ENCODE measurements around the gene GALNT17. TPM values are rescaled to one million over a fixed set of nuclear protein-coding genes. Genes with fewer than 3 reads are reported as not detected.

The GALNT17 gene
- total RNA-seq, 1 experiment from 2014 or later, result not detected

DNA sequence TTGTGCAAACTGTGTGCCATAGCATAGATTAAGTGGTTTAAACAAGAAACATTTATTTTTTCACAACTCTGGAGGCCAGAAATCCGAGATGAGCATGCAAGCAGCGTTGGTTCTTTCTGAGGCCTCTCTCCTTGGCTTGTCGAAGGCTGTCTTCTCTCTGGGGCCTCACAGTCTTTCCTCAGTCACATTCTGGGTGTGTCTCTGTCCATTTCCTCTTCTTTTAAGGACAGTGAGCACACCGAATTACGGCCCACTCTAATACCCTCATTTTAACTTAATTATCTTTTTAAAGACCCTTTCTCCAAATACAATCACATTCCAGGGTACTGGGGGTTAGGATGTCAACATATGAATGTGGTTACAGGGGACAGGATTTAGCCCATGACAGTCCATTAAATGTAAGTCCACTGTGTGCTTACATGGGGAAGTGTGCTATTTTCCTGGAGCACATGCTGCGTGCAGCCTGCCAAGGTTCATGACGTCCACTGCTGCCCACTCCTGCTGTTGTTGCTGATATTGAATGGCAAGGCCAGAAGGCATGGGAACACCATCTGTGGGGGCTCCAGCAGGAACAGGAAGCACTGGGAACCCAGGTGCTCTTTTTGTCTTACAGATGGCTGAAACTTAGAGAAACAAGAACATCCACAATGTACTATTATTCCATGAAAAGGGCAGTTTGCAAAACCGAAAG, 365.5 kb downstream of the GALNT17 start:
- ATAC-seq (no peak), DNase-seq (ENCODE audit: low read depth, low spot score) (no peak)
- no peak for TF ChIP-seq POLR2AphosphoS5 (IDR thresholded peaks at IDR 0.05; ENCODE audit: low read depth, low read length)
- no TSS peak for BruUV-seq (replicated peaks)
- no peaks in the 10 kb centered on the region for H3K36me3 ChIP-seq (ENCODE audit: control insufficient read depth, insufficient read depth, low read length)
- in situ Hi-C loops (cut with HindIII; ENCODE audit: low pct_unique_long_range_greater_than_20kb, low sequenced_read_pairs) (no loop called here), intact Hi-C loops (cut with micrococcal nuclease; ENCODE audit: unreplicated experiment) (no loop called here)
- POLR2A ChIA-PET, result no interaction called here
- H3K4me1 ChIP-seq (ENCODE audit: control insufficient read depth, insufficient read depth, low read length), result no peaks in the 10 kb centered on the region
- H3K27ac ChIP-seq (ENCODE audit: low read length), result no peak overlapping the region
- CTCF ChIA-PET, result no interaction called here
- no peak overlapping the region for H3K4me3 ChIP-seq (ENCODE audit: low read depth in 2 of 2, low read length in 2 of 2)
- H3K9me3 ChIP-seq (ENCODE audit: control insufficient read depth, insufficient read depth, low read depth, low read length), result no peaks in the 10 kb centered on the region
- no peaks in the 10 kb centered on the region for H3K27me3 ChIP-seq (ENCODE audit: control insufficient read depth, insufficient read depth, low read length)

DNA sequence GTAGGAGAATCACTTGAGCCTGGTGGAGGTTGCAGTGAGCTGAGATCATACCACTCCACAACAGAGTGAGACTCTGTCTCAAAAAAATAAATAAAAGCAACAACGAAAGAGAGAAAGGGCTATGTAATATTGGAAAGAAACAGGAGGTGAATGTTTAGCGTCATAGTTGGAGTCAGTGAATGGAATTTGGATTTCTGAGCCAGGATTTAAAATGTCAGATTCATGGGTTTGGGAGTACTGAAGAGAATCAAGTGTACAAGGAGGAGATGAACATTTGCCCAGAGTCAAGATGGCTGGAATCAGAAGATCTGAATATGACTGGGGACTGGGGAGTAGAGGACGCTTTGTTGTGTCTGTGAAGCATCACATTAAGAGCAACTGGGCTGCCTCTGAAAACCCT, 366.4 kb downstream of the GALNT17 start:
- ChIA-PET CTCF (no interaction called here), POLR2A (no interaction called here)
- BruUV-seq (replicated peaks), result no TSS peak
- no peaks in the 10 kb centered on the region for H3K36me3 ChIP-seq (ENCODE audit: control insufficient read depth, insufficient read depth, low read length)
- in situ Hi-C loops (cut with HindIII; ENCODE audit: low pct_unique_long_range_greater_than_20kb, low sequenced_read_pairs), result no loop called here
- DNase-seq (ENCODE audit: low read depth, low spot score) (no peak), ATAC-seq (no peak)
- H3K27ac ChIP-seq (ENCODE audit: low read length), result no peak overlapping the region
- H3K4me3 ChIP-seq (ENCODE audit: low read depth in 2 of 2, low read length in 2 of 2), result no peak overlapping the region
- intact Hi-C loops (cut with micrococcal nuclease; ENCODE audit: unreplicated experiment), result no loop called here
- no peaks in the 10 kb centered on the region for H3K9me3 ChIP-seq (ENCODE audit: control insufficient read depth, insufficient read depth, low read depth, low read length)
- TF ChIP-seq REST (IDR thresholded peaks at IDR 0.05; ENCODE audit: insufficient read depth in 1 of 2, low read depth in 2 of 2, low read length in 1 of 2), result no peak
- no peak for TF ChIP-seq POLR2AphosphoS5 (IDR thresholded peaks at IDR 0.05; ENCODE audit: low read depth, low read length)
- no peak for TF ChIP-seq CTCF (IDR thresholded peaks at IDR 0.05)
- no peak for TF ChIP-seq SIN3A (IDR thresholded peaks at IDR 0.05; ENCODE audit: borderline replicate concordance, insufficient read depth, low read depth, low read length)
- TF ChIP-seq TCF7L2 (IDR thresholded peaks at IDR 0.05; ENCODE audit: low read depth, low read length), result no peak
- H3K4me1 ChIP-seq (ENCODE audit: control insufficient read depth, insufficient read depth, low read length), result no peaks in the 10 kb centered on the region
- H3K27me3 ChIP-seq (ENCODE audit: control insufficient read depth, insufficient read depth, low read length), result no peaks in the 10 kb centered on the region

DNA sequence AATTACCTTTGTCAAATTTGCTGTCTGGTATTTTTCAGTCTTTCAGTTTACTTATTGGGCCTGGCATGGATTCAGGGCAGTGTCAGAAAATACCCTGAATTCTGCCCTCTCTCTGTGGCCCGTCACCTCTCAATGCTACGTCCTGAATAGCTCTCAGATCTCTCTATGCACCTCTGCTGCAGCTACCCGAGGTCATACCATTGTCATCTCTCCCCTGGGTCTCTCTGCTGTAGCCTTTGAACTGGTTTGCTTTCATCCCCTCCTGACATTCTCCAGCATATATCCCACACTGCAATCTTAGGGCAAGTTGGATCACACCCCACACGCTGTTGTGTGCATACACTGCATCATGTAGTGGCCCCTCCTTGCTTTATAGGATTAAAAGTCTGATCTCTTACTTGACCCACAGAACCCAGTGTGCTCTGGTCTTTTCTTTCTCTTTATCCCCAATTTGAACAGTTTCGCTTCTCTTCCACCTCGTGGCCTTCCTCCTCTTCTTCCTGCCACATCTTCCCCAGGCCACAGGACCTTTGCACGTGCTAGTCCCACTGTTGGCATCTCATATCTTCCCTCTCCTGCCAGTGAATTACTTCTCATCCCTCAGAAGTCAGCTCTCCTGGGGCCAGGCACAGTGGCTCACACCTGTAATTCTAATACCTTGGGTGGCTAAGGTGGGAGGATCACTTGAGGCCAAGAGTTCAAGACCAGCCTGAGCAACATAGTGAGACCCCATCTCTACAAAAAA, 372.9 kb downstream of the GALNT17 start:
- BruUV-seq (replicated peaks), result no TSS peak
- no peaks in the 10 kb centered on the region for H3K36me3 ChIP-seq (ENCODE audit: control insufficient read depth, insufficient read depth, low read length)
- intact Hi-C loops (cut with micrococcal nuclease; ENCODE audit: unreplicated experiment) (no loop called here), in situ Hi-C loops (cut with HindIII; ENCODE audit: low pct_unique_long_range_greater_than_20kb, low sequenced_read_pairs) (no loop called here)
- H3K27me3 ChIP-seq (ENCODE audit: control insufficient read depth, insufficient read depth, low read length), result no peaks in the 10 kb centered on the region
- no peaks in the 10 kb centered on the region for H3K9me3 ChIP-seq (ENCODE audit: control insufficient read depth, insufficient read depth, low read depth, low read length)
- POLR2A ChIA-PET, result no interaction called here
- TF ChIP-seq SIN3A (IDR thresholded peaks at IDR 0.05; ENCODE audit: borderline replicate concordance, insufficient read depth, low read depth, low read length) (no peak), POLR2AphosphoS5 (IDR thresholded peaks at IDR 0.05; ENCODE audit: low read depth, low read length) (no peak), REST (IDR thresholded peaks at IDR 0.05; ENCODE audit: insufficient read depth in 1 of 2, low read depth in 2 of 2, low read length in 1 of 2) (no peak)
- no peak for DNase-seq (ENCODE audit: low read depth, low spot score)
- H3K27ac ChIP-seq (ENCODE audit: low read length), result no peak overlapping the region
- CTCF ChIA-PET, result no interaction called here
- H3K4me1 ChIP-seq (ENCODE audit: control insufficient read depth, insufficient read depth, low read length), result no peaks in the 10 kb centered on the region
- no peak overlapping the region for H3K4me3 ChIP-seq (ENCODE audit: low read depth in 2 of 2, low read length in 2 of 2)
- ATAC-seq, result no peak
